NCI-H1930 (cell line): ENCODE measurements around the gene TCF25.
A peak's percentile ranks its signal among the peaks of the same experiment; 100 is the strongest.
"Not testable (repeated sequence)": the region's sequence is repeated elsewhere in the genome, so short reads cannot be mapped to it uniquely, and the experiment has no call there.

Experiments used
- DNase-seq, 2 experiments: peaks; one replicate each; lab custom pipeline; 2025; lab: John Stamatoyannopoulos, UW

Gene TCF25

GRCh38 chr16:89905511-89906139 is 32.2 kb downstream of the TCF25 start:
- DNase-seq: no peak

- no peak for DNase-seq
Observed at GRCh38 chr16:89906140-89907025, 33.0 kb downstream of the TCF25 start.

GRCh38 chr16:89907055-89907814 is 33.8 kb downstream of the TCF25 start:
- no peak for DNase-seq

GRCh38 chr16:89908236-89908635 is 34.8 kb downstream of the TCF25 start:
- DNase-seq: no peak

- peak in 1 of 2 experiments; percentile 26 for DNase-seq
Observed at GRCh38 chr16:89909777-89910716, 36.7 kb downstream of the TCF25 start.

- no peak for DNase-seq
Observed at GRCh38 chr16:89910717-89911354, 37.4 kb downstream of the TCF25 start.

- no peak for DNase-seq
Observed at GRCh38 chr16:89911375-89911774, 38.0 kb downstream of the TCF25 start.

- DNase-seq: no peak
Observed at GRCh38 chr16:89912143-89912542, 38.8 kb downstream of the TCF25 start.

GRCh38 chr16:89912627-89913026 is 39.2 kb downstream of the TCF25 start:
- DNase-seq: no peak

GRCh38 chr16:89913408-89914387 is 40.3 kb downstream of the TCF25 start:
- no peak for DNase-seq

GRCh38 chr16:89914642-89915285 is 41.4 kb downstream of the TCF25 start:
- not testable (repeated sequence) for DNase-seq

GRCh38 chr16:89915303-89916232 is 42.2 kb downstream of the TCF25 start:
- no peak for DNase-seq

GRCh38 chr16:89917773-89918452 is 44.5 kb downstream of the TCF25 start:
- DNase-seq: peak; percentile 15 to 37

GRCh38 chr16:89918453-89919347 is 45.3 kb downstream of the TCF25 start, which contains the start of gene MC1R:
TSS of gene MC1R (plus strand) at chr16:89918862. CDS start at chr16:89919259, 397 bp downstream.
- peak; percentile 18 to 34 for DNase-seq

GRCh38 chr16:89919535-89920406 is 46.4 kb downstream of the TCF25 start:
- DNase-seq: no peak
